Smooth muscle cell (in vitro differentiated cells): Measurements from ENCODE around the gene PSMD2. TPM values are rescaled to one million over a fixed set of nuclear protein-coding genes. Genes with fewer than 3 reads are reported as not detected.

Experiments
- DNase-seq: peaks from one replicate; lab custom pipeline; 2025; ENCODE audit not compliant: unreplicated experiment; lab: John Stamatoyannopoulos, UW
- H2AFZ ChIP-seq: fragments of 200-600 bp; sonication (generic); 2 replicates; pipeline ENCODE4 v1.6.0; 2016; ENCODE audit warnings: antibody characterized with exemption, low read depth, mild to moderate bottlenecking
- H3F3A ChIP-seq: fragments of 200-600 bp; sonication (generic); 2 replicates; pipeline ENCODE4 v1.6.0; 2017; ENCODE audit warnings: antibody characterized with exemption, low read depth
- H3K27ac ChIP-seq: fragments of 200-600 bp; sonication (generic); 2 replicates; pipeline ENCODE4 v1.5.1; 2016; ENCODE audit warnings: low read depth, mild to moderate bottlenecking
- H3K27me3 ChIP-seq: fragments of 200-600 bp; sonication (generic); 2 replicates; pipeline ENCODE4 v1.6.1; 2016; ENCODE audit warnings: low read depth, mild to moderate bottlenecking
- H3K36me3 ChIP-seq: fragments of 200-600 bp; sonication (generic); 2 replicates; pipeline ENCODE4 v1.5.1; 2016; ENCODE audit warnings: low read depth
- H3K4me1 ChIP-seq: fragments of 200-600 bp; sonication (generic); 2 replicates; pipeline ENCODE4 v1.5.1; 2016; ENCODE audit warnings: low read depth
- H3K4me2 ChIP-seq: fragments of 200-600 bp; sonication (generic); 2 replicates; pipeline ENCODE4 v1.6.0; 2016; ENCODE audit warnings: mild to moderate bottlenecking
- H3K4me3 ChIP-seq: fragments of 200-600 bp; sonication (generic); 2 replicates; pipeline ENCODE4 v1.5.1; 2016; ENCODE audit warnings: mild to moderate bottlenecking
- H3K79me2 ChIP-seq: fragments of 200-600 bp; sonication (generic); 2 replicates; pipeline ENCODE4 v1.6.0; 2016; ENCODE audit warnings: low read depth, mild to moderate bottlenecking
- H3K9ac ChIP-seq: fragments of 200-600 bp; sonication (generic); 2 replicates; pipeline ENCODE4 v1.6.0; 2016; ENCODE audit warnings: low read depth
- H3K9me3 ChIP-seq: fragments of 200-600 bp; sonication (generic); replicated peaks from 2 replicates; pipeline ENCODE4 v1.5.1; 2016; ENCODE audit warnings: low read depth
- H4K20me1 ChIP-seq: fragments of 200-600 bp; sonication (generic); 2 replicates; pipeline ENCODE4 v1.6.0; 2016; ENCODE audit warnings: low read depth
- CTCF ChIP-seq: fragments of 200-600 bp; sonication (generic); IDR thresholded peaks from 2 replicates; pipeline ENCODE4 v1.5.1; 2017; ENCODE audit warnings: borderline replicate concordance, mild to moderate bottlenecking, antibody characterized with exemption; ENCODE audit not compliant: insufficient read depth, poor library complexity, severe bottlenecking
- WGBS: methylation state at CpG from one replicate; pipeline ENCODE4 v1.1.7; 2016; ENCODE audit warnings: low lambda C conversion rate; 5-methylcytosine and 5-hydroxymethylcytosine counted together
- polyA plus RNA-seq: library from polyadenylated mRNA; unstranded; fragments of >200 nt; fragmentation: Nextera tagmentation; extraction: Ambion mirVana; gene quantifications from 2 replicates; pipeline ENCODE4 v1.2.1, GENCODE V29; 2016
- total RNA-seq: library from RNA; depleted of rRNA; stranded (reverse); fragments of >200 nt; gene quantifications from 2 replicates; pipeline ENCODE4 v1.2.3, GENCODE V29; 2014

Gene PSMD2
- total and polyA plus RNA-seq, 2 experiments from 2014 or later = 315 to 356 TPM

GRCh38 chr3:184352149-184352785, 53.2 kb downstream of the PSMD2 start:
- 93% methylated on average over 15 of the region's 15 CpGs for whole genome bisulfite sequencing
- no peak overlapping the region for H2AFZ ChIP-seq
- peaks cover 12% of the 10 kb centered on the region for H4K20me1 ChIP-seq
- no peaks in the 10 kb centered on the region for H3K79me2 ChIP-seq
- no peak for TF ChIP-seq CTCF
- no peak overlapping the region for H3K27ac ChIP-seq
- H3F3A ChIP-seq = peaks cover 11% of the 10 kb centered on the region
- H3K4me3 ChIP-seq = no peak overlapping the region
- no peak overlapping the region for H3K4me2 ChIP-seq
- no peaks in the 10 kb centered on the region for H3K27me3 ChIP-seq
- no peak overlapping the region for H3K9ac ChIP-seq
- no peaks in the 10 kb centered on the region for H3K36me3 ChIP-seq
- no peak for DNase-seq
- H3K9me3 ChIP-seq = no peaks in the 10 kb centered on the region
- H3K4me1 ChIP-seq = peaks cover 8% of the 10 kb centered on the region

DNA sequence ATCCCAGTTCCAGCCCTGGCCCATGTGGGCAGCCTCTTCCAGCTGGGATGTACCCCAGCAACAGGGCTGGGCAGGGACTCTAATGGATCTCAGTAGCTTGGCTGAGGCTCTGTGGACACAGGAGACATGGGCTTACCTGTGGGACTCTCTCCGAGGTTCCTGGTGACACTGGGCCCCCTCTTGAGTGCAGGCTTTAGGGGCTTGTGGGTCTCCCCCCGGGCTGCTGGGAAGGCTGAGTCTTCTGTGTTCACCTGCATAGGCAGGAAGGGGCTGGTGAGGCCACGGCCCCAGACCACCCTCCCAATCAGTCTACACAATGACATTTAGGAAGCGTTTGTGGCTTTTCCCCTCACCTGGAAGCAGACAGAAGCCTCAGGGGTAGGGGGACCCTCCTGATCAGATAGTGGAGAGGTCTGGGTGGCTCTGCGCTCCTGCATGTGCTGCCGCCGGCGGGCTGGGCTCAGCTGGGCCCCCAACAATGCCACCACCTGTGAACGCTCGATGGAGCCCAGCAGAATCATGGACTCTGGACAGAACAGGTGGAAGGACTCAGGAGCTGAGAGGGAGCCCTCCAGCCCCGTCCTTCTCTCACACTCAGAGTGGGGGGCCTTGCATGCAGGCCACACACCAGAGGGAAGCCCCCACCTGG, 54.0 kb downstream of the PSMD2 start:
- Histone ChIP-seq H4K20me1 (peaks cover 8% of the 10 kb centered on the region), H3K36me3 (no peaks in the 10 kb centered on the region), H3K9ac (no peak overlapping the region), H3K27ac (no peak overlapping the region), H3K9me3 (no peaks in the 10 kb centered on the region), H3K27me3 (no peaks in the 10 kb centered on the region), H3K4me1 (peaks cover 6% of the 10 kb centered on the region), H3F3A (peaks cover 11% of the 10 kb centered on the region), H3K4me3 (no peak overlapping the region), H3K4me2 (no peak overlapping the region), H3K79me2 (no peaks in the 10 kb centered on the region), H2AFZ (no peak overlapping the region)
- 93% methylated on average over 11 of the region's 11 CpGs for WGBS
- TF ChIP-seq CTCF = no peak
- no peak for DNase-seq

GRCh38 chr3:184353546-184353941, 54.5 kb downstream of the PSMD2 start:
- H3K4me3 ChIP-seq = no peak overlapping the region
- H3F3A ChIP-seq = peaks cover 7% of the 10 kb centered on the region
- no peak overlapping the region for H3K9ac ChIP-seq
- H3K27ac ChIP-seq = no peak overlapping the region
- no peak for DNase-seq
- H3K9me3 ChIP-seq = no peaks in the 10 kb centered on the region
- WGBS = 98% methylated on average over 11 of the region's 11 CpGs
- H3K4me2 ChIP-seq = no peak overlapping the region
- peaks cover 3% of the 10 kb centered on the region for H4K20me1 ChIP-seq
- no peak overlapping the region for H2AFZ ChIP-seq
- H3K36me3 ChIP-seq = no peaks in the 10 kb centered on the region
- H3K4me1 ChIP-seq = peaks cover under 1% of the 10 kb centered on the region
- no peak for TF ChIP-seq CTCF
- H3K79me2 ChIP-seq = no peaks in the 10 kb centered on the region
- H3K27me3 ChIP-seq = no peaks in the 10 kb centered on the region

- H3K79me2 ChIP-seq = no peaks in the 10 kb centered on the region
- no peak overlapping the region for H2AFZ ChIP-seq
- H3K9ac ChIP-seq = no peak overlapping the region
- no peaks in the 10 kb centered on the region for H3K27me3 ChIP-seq
- peak; percentile 83 for TF ChIP-seq CTCF
- no peak overlapping the region for H3K4me3 ChIP-seq
- no peak for DNase-seq
- no peaks in the 10 kb centered on the region for H4K20me1 ChIP-seq
- no peaks in the 10 kb centered on the region for H3K4me1 ChIP-seq
- H3K27ac ChIP-seq = no peak overlapping the region
- peaks cover under 1% of the 10 kb centered on the region for H3F3A ChIP-seq
- H3K4me2 ChIP-seq = no peak overlapping the region
- no peaks in the 10 kb centered on the region for H3K36me3 ChIP-seq
- WGBS = 68% methylated on average over 18 of the region's 18 CpGs
- no peaks in the 10 kb centered on the region for H3K9me3 ChIP-seq
These were observed 55.2 kb downstream of the PSMD2 start for GRCh38 chr3:184354121-184354728.
